ENCODE measurements around the gene TTC33.

TTC33 gene

DNA sequence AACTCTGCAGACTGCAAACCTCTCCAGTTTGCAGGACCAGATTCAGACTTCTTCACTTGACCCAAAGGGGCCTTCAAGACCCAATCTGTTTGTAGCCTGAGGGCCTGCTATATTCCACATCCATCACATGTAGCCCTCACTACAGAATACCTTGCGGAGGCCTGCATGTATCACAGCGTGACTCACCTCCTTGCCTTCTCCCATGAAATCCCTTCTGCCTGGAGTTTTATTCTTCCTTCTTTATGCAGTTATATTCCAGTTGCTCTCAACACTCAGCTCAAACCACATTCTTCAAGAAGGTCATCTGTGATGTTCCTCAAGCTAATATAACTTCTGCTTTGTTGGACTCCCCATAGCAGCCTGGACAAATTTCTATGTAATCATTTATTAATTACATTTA, 274.5 kb downstream of the TTC33 start:
- no peak for DNase-seq

GRCh38 chr5:40480392-40480791, 275.4 kb downstream of the TTC33 start:
- DNase-seq = no peak

DNA sequence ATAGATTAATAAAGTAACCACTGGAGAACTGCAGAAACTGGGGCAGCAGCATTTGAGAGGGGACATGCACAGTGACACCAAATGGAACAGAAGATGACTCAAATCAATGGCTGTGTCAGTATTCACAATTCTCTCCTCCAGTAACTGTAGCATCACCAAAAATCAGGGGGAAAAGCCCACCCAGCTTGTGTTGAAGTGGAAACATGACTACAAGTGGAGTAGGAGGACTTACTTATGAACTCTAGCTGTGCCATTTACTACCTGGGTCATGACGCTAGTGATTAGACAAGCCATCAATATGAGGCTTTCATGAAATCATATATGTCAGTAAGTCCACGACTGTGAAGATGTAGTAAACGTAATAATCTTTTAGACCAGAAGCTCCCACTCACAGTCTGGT, 275.8 kb downstream of the TTC33 start:
- DNase-seq = no peak

GRCh38 chr5:40478766-40479165, 277.0 kb downstream of the TTC33 start:
- DNase-seq = no peak

DNA sequence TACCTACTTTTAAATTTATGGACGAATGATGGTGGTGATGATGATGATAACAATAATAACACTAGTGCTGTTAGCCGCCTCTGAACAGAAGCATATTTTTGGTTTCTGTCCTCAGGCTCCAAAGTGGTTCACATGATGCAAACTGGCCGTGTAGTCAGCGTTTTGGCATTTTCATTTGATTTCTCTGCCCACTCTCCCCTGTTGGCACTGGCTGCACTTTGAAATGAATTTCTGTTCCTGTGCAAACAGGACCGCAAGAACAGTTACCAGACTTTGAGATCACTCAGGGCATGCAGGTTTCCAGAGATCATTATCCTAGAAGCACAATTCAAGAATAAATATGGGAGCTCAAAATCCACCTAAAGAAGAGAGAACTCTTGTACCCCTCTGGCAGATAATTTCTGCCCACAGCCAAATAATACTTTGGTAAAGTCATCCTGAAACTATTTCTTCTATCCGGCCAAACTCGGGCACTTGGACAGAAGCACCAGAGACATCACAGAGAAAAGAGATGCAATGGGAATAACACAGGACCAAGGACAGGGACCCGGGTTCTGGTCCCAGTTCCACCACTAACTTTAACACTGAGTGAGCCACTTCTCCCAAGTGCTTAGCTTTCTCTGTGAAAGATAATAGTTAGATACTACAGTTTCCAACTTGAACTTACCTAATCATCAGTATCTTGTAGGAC, 277.8 kb downstream of the TTC33 start:
- no peak for DNase-seq

GRCh38 chr5:40475561-40475960, 280.2 kb downstream of the TTC33 start:
- no peak for DNase-seq

DNA sequence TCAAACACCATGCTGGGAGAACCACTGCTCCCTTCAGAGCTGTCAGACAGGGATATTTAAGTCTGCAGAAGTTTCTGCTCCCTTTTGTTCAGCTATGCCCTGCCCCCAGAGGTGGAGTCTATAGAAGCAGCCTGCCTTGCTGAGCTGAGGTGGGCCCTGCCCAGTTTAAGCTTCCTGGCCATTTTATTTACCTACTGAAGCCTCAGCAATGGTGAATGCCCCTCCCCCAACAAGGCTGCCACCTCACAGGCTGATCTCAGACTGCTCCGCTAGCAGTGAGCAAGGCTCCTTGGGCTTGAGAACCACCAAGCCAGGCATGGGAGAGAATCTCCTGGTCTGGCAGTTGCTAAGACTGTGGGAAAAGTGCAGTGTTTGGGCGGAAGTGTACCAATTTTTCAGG, 281.5 kb downstream of the TTC33 start:
- DNase-seq = no peak

DNA sequence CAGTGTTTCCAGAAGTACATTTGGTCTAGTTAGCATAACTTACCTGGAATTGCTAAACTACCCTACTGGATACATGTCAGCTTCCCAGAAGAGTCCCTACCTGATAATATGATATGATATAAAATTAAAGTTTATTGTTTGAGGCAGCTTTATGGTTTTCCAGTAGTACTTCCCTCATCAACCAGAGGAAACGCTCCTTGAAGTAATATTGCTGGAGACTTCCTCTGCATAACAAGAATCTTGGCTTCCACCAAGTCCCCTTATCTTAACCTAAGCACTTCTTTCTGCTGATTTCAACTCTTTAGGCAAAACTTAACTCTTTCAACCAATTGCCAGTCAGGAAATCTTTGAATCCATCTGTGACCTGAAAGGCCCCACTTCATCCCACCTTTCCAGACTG, 290.3 kb downstream of the TTC33 start:
- DNase-seq = no peak

GRCh38 chr5:40464511-40464910, 291.2 kb downstream of the TTC33 start:
- DNase-seq = no peak

All from right kidney (tissue), 1 donor.